Mesendoderm (in vitro differentiated cells): ENCODE measurements around the gene PRDM15.

Source experiments
- DNase-seq: peaks from one replicate; pipeline ENCODE4 v3.0.0; 2013
- H2AK5ac ChIP-seq: 2 replicates; pipeline ENCODE4 v1.6.1; 2013; ENCODE audit warnings: low read length, inconsistent platforms
- H2BK120ac ChIP-seq: 2 replicates; pipeline ENCODE4 v1.6.1; 2013; ENCODE audit warnings: low read depth, mild to moderate bottlenecking, low read length, moderate library complexity, mixed read lengths
- H2BK15ac ChIP-seq: replicated peaks from 2 replicates; pipeline ENCODE4 v1.6.1; 2013; ENCODE audit warnings: low read depth, mild to moderate bottlenecking, moderate library complexity
- H2BK5ac ChIP-seq: 2 replicates; pipeline ENCODE4 v1.6.1; 2013; ENCODE audit warnings: low read length, inconsistent platforms
- H3K18ac ChIP-seq: 2 replicates; pipeline ENCODE4 v1.6.1; 2013; ENCODE audit warnings: mild to moderate bottlenecking, low read length, mixed read lengths
- H3K23ac ChIP-seq: one replicate; pipeline ENCODE4 v1.6.1; 2013; ENCODE audit warnings: low read length
- H3K27ac ChIP-seq: 2 replicates; pipeline ENCODE4 v1.5.1; 2013; ENCODE audit warnings: low read depth, mild to moderate bottlenecking, inconsistent platforms, low read length, moderate library complexity
- H3K27me3 ChIP-seq: 2 replicates; pipeline ENCODE4 v1.6.1; 2013; ENCODE audit warnings: low read length, control low read depth, mild to moderate bottlenecking, inconsistent platforms; ENCODE audit not compliant: insufficient read depth, poor library complexity
- H3K36me3 ChIP-seq: 2 replicates; pipeline ENCODE4 v1.6.1; 2013; ENCODE audit warnings: low read length, inconsistent platforms; ENCODE audit not compliant: control insufficient read depth, insufficient read depth
- H3K4ac ChIP-seq: one replicate; pipeline ENCODE4 v1.6.1; 2013; ENCODE audit warnings: low read depth, mild to moderate bottlenecking, low read length, moderate library complexity
- H3K4me1 ChIP-seq: 2 replicates; pipeline ENCODE4 v1.6.1; 2013; ENCODE audit warnings: low read depth, low read length, inconsistent platforms; ENCODE audit not compliant: control insufficient read depth
- H3K4me2 ChIP-seq: 2 replicates; pipeline ENCODE4 v1.6.1; 2013; ENCODE audit warnings: low read length
- H3K4me3 ChIP-seq: 2 replicates; pipeline ENCODE4 v1.5.1; 2013; ENCODE audit warnings: mild to moderate bottlenecking, low read length
- H3K56ac ChIP-seq: one replicate; pipeline ENCODE4 v1.6.1; 2013; ENCODE audit warnings: low read length
- H3K79me1 ChIP-seq: 2 replicates; pipeline ENCODE4 v1.6.1; 2013; ENCODE audit warnings: low read length, inconsistent platforms
- H3K79me2 ChIP-seq: 2 replicates; pipeline ENCODE4 v1.6.1; 2013; ENCODE audit warnings: mild to moderate bottlenecking, low read length; ENCODE audit not compliant: control insufficient read depth, insufficient read depth
- H3K9ac ChIP-seq: 2 replicates; pipeline ENCODE4 v1.6.1; 2013; ENCODE audit warnings: low read length, inconsistent platforms
- H4K5ac ChIP-seq: one replicate; pipeline ENCODE4 v1.6.1; 2013; ENCODE audit warnings: low read length
- H4K8ac ChIP-seq: one replicate; pipeline ENCODE4 v1.6.1; 2013; ENCODE audit warnings: low read depth, mild to moderate bottlenecking, control low read depth, low read length, moderate library complexity
- WGBS: extraction: QIAGEN DNeasy Blood & Tissue Kit; methylation state at CpG from one replicate; pipeline ENCODE4 v1.1.7; 2013; ENCODE audit warnings: low lambda C conversion rate, missing lambda C conversion rate; ENCODE audit not compliant: insufficient coverage; ENCODE audit errors: extremely low coverage; 5-methylcytosine and 5-hydroxymethylcytosine counted together

Gene PRDM15

DNA sequence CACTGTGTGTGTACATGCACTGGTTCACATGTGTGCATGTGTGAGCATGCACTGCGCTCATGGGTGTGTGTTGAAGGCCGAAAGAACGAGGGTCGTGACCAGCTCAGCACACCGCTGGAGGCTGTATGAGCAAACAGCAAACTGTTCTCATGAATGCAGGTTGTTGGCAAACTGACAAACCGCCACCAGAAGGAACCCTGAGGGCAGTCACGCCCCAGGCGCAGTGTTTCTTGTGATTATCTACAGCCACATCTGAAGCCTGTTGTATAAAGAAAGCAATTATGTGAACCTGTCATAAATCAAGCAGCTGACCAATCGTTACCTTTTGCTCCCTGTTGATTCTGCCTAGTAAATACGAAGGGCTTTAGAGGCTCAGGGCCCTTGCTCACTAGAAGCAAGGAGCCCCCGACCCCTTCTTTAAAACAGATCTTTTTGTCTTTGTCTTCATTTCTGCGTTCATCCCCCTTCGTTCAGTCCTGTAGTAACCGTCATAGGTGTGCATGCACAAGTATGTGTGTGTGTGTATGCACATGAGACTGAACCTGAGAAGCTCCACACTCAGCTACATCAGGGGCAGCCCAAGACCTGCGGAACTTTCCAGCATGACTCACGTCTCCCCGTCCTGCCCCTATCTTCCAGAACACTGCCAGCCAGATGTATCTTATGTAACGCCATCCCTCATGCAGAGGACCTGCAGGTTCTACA, 95.5 kb downstream of the PRDM15 start:
- H3K4me1 ChIP-seq, result no peaks in the 10 kb centered on the region

DNA sequence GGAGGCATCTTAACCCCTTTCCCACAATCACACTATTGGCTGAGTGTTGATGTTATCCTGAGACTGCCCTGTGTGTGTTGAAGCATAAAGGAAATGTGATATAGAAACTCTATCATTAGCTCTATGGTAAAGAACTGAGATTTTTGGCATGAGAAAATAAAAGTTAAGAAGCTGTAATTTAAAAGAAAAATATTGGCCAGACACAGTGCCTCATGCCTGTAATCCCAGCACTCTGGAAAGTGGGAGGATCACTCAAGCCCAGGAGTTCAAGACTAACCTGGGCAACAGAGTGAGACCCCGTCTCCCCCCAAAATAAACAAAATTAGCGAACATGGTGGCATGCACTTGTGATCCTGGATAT, 98.1 kb downstream of the PRDM15 start:
- no peaks in the 10 kb centered on the region for H3K27me3 ChIP-seq
- no peak overlapping the region for H2BK15ac ChIP-seq
- no peaks in the 10 kb centered on the region for H3K79me1 ChIP-seq
- no peak overlapping the region for H3K4me2 ChIP-seq
- H3K56ac ChIP-seq, result no peak overlapping the region
- H3K4me1 ChIP-seq, result no peaks in the 10 kb centered on the region
- H3K4ac ChIP-seq, result no peak overlapping the region
- no peak overlapping the region for H4K5ac ChIP-seq
- WGBS, result no CpG with 5 or more reads among the region's 2 CpGs
- no peaks in the 10 kb centered on the region for H3K36me3 ChIP-seq
- H2BK5ac ChIP-seq, result no peak overlapping the region
- H2AK5ac ChIP-seq, result no peak overlapping the region
- H3K4me3 ChIP-seq, result no peak overlapping the region
- no peak overlapping the region for H3K18ac ChIP-seq
- no peak for DNase-seq
- H3K27ac ChIP-seq, result no peak overlapping the region
- no peak overlapping the region for H3K9ac ChIP-seq
- H2BK120ac ChIP-seq, result no peak overlapping the region
- H3K23ac ChIP-seq, result no peak overlapping the region
- H3K79me2 ChIP-seq, result no peaks in the 10 kb centered on the region
- no peak overlapping the region for H4K8ac ChIP-seq

More for the DNA sequence above, 95.5 kb downstream of the PRDM15 start:
- Histone ChIP-seq H3K18ac (no peak overlapping the region), H3K36me3 (no peaks in the 10 kb centered on the region), H3K27me3 (no peaks in the 10 kb centered on the region), H3K4me3 (no peak overlapping the region), H3K56ac (no peak overlapping the region), H2BK5ac (no peak overlapping the region), H3K23ac (no peak overlapping the region), H3K4me2 (no peak overlapping the region), H3K9ac (no peak overlapping the region), H3K79me1 (no peaks in the 10 kb centered on the region), H2BK120ac (no peak overlapping the region), H4K8ac (no peak overlapping the region), H3K4ac (no peak overlapping the region), H3K79me2 (no peaks in the 10 kb centered on the region), H4K5ac (no peak overlapping the region), H2BK15ac (no peak overlapping the region), H2AK5ac (no peak overlapping the region), H3K27ac (no peak overlapping the region)
- no peak for DNase-seq
- WGBS, result no CpG with 5 or more reads among the region's 18 CpGs

DNA sequence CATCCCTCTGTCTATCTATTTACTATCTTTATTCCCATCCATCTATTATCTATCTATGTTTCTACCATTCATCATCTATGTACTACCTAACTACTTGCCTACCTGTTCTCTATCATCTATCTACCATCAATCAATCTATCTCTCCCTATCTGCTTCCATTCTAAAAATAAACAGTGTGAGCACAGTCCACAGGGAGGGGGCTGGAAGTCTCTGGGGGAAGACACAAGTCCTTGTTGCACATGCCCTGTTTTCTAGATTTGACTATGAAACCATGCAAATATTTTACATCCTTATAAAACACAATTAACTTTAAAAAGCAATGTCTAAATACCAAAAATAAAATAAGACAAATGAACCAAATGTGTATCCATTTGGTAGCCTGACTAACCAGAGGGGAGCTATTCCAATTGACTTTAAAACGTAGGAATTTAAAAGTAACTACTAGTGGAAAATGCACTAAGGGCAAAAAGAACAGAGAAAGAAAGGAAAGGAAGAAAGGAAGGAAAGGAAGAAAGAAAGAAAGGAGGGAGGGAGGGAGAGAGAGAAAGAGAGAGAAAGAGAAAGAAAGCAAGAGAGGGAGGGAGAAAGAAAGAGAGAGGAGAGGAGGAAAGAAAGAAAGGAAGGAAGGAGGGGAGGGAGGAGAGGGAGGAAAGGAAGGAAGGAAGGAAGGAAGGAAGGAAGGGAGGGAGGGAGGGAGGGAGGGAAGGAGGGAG, 98.7 kb downstream of the PRDM15 start:
- H3K36me3 ChIP-seq, result no peaks in the 10 kb centered on the region
- no peaks in the 10 kb centered on the region for H3K79me2 ChIP-seq
- H2BK120ac ChIP-seq, result no peak overlapping the region
- no peak overlapping the region for H3K4me3 ChIP-seq
- no peak overlapping the region for H3K4me2 ChIP-seq
- H2BK15ac ChIP-seq, result no peak overlapping the region
- no peak overlapping the region for H3K4ac ChIP-seq
- H3K27ac ChIP-seq, result no peak overlapping the region
- no peaks in the 10 kb centered on the region for H3K27me3 ChIP-seq
- H2AK5ac ChIP-seq, result no peak overlapping the region
- no peak overlapping the region for H3K18ac ChIP-seq
- H4K8ac ChIP-seq, result no peak overlapping the region
- H3K79me1 ChIP-seq, result no peaks in the 10 kb centered on the region
- no peaks in the 10 kb centered on the region for H3K4me1 ChIP-seq
- no peak for DNase-seq
- H4K5ac ChIP-seq, result no peak overlapping the region
- no peak overlapping the region for H2BK5ac ChIP-seq
- H3K9ac ChIP-seq, result no peak overlapping the region
- no peak overlapping the region for H3K56ac ChIP-seq
- H3K23ac ChIP-seq, result no peak overlapping the region
- WGBS, result no CpG with 5 or more reads among the region's 1 CpG

DNA sequence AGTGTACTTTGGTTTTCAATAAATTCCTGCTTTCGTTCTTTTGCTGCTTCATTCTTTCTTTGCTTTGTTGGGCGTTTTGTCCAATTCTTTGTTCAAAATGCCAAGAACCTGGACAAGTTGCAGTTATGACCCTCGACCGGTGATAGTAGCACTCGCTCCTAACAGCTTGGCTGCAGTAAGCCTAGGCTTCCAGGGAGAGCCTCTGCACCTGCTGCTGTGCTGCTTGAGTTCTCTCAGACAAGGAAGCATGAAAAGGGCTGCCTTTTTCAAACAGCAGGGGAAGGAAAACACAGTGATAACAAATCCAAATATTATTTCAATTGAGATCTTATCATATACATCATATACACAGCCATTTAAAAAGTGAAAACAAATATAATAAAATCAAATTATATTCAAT, 99.5 kb downstream of the PRDM15 start:
- H4K5ac ChIP-seq, result no peak overlapping the region
- no peaks in the 10 kb centered on the region for H3K4me1 ChIP-seq
- no peak overlapping the region for H3K23ac ChIP-seq
- no peaks in the 10 kb centered on the region for H3K27me3 ChIP-seq
- H2AK5ac ChIP-seq, result no peak overlapping the region
- no peaks in the 10 kb centered on the region for H3K79me1 ChIP-seq
- no peaks in the 10 kb centered on the region for H3K36me3 ChIP-seq
- no peak overlapping the region for H3K9ac ChIP-seq
- H2BK120ac ChIP-seq, result no peak overlapping the region
- no peaks in the 10 kb centered on the region for H3K79me2 ChIP-seq
- H3K27ac ChIP-seq, result no peak overlapping the region
- no CpG with 5 or more reads among the region's 5 CpGs for WGBS
- H2BK5ac ChIP-seq, result no peak overlapping the region
- H3K4me2 ChIP-seq, result no peak overlapping the region
- H3K56ac ChIP-seq, result no peak overlapping the region
- no peak overlapping the region for H3K4ac ChIP-seq
- H4K8ac ChIP-seq, result no peak overlapping the region
- no peak overlapping the region for H2BK15ac ChIP-seq
- no peak for DNase-seq
- H3K18ac ChIP-seq, result no peak overlapping the region
- H3K4me3 ChIP-seq, result no peak overlapping the region

DNA sequence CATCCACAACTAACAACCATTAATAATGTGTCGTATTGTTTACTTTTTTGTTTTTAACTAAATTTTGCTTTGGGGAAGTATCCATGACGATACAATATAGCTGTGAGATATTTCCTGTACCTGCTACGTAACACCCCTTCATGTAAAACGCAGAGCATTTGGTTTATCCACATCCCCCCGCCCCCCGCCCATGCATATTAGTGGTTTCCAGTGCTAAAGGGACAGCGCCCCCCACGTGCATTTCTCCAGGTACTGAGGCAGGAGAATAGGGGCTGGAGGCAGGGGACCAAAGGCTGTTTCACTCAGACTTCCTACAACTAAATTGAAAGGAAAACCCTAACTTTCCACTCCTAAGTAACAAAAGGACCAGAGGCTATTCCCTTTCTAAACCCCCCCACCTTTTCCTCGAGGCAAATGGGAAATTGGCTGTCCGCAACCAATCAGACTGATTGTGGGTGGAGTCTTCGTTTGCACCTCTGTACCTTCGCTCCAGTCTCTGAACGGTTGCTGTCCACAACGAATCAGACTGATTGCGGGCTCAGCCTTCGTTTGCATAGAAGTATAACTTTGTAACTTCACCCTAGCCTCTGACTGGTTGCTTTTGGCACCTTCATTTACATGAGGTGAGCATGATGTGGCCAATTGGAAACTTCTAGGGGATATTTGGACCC, 100.1 kb downstream of the PRDM15 start:
- Histone ChIP-seq H3K27ac (no peak overlapping the region), H3K9ac (no peak overlapping the region), H3K4me3 (no peak overlapping the region), H3K18ac (no peak overlapping the region), H3K27me3 (no peaks in the 10 kb centered on the region), H3K79me1 (no peaks in the 10 kb centered on the region), H3K4me2 (no peak overlapping the region), H3K4me1 (no peaks in the 10 kb centered on the region), H2AK5ac (no peak overlapping the region), H3K36me3 (no peaks in the 10 kb centered on the region), H4K8ac (no peak overlapping the region), H3K4ac (no peak overlapping the region), H2BK5ac (no peak overlapping the region), H2BK15ac (no peak overlapping the region), H3K79me2 (no peaks in the 10 kb centered on the region), H3K56ac (no peak overlapping the region), H4K5ac (no peak overlapping the region), H2BK120ac (no peak overlapping the region), H3K23ac (no peak overlapping the region)
- WGBS, result no CpG with 5 or more reads among the region's 16 CpGs
- peak; percentile 72 for DNase-seq
